Mesenchymal stem cell (in vitro differentiated cells and primary cell): ENCODE data around the gene DNAH9.

Source experiments
- DNase-seq: peaks from one replicate; pipeline ENCODE4 v3.0.0-alpha.2; 2013
- H2AFZ ChIP-seq: one replicate; pipeline ENCODE4 v1.6.1; 2013; ENCODE audit warnings: low read depth, mild to moderate bottlenecking, control low read depth, inconsistent platforms, low read length, moderate library complexity
- H2AK5ac ChIP-seq: 2 replicates; pipeline ENCODE4 v1.6.1; 2013; ENCODE audit warnings: low read length, moderate library complexity, mild to moderate bottlenecking, inconsistent platforms; ENCODE audit not compliant: severe bottlenecking
- H2BK120ac ChIP-seq: one replicate; pipeline ENCODE4 v1.6.1; 2013; ENCODE audit warnings: low read depth, mild to moderate bottlenecking, inconsistent platforms, low read length, moderate library complexity
- H2BK12ac ChIP-seq, 2 experiments: one replicate each; pipeline ENCODE4 v1.6.1; 2013; ENCODE audit warnings: inconsistent platforms in 2 of 2, low read length in 2 of 2, mild to moderate bottlenecking in 2 of 2, moderate library complexity in 2 of 2, control low read depth in 1 of 2
- H2BK15ac ChIP-seq: one replicate; pipeline ENCODE4 v1.6.1; 2013; ENCODE audit warnings: mild to moderate bottlenecking, low read depth, inconsistent platforms; ENCODE audit not compliant: poor library complexity, severe bottlenecking
- H2BK5ac ChIP-seq: 2 replicates; pipeline ENCODE4 v1.6.1; 2013; ENCODE audit warnings: low read depth, mild to moderate bottlenecking, low read length, control low read depth, inconsistent platforms; ENCODE audit not compliant: poor library complexity, severe bottlenecking
- H3K14ac ChIP-seq, 2 experiments: one replicate each; pipeline ENCODE4 v1.6.1; 2013; ENCODE audit warnings: inconsistent platforms in 2 of 2, low read length in 2 of 2, control low read depth in 1 of 2, mild to moderate bottlenecking in 1 of 2, moderate library complexity in 1 of 2
- H3K18ac ChIP-seq, 2 experiments: one replicate each; pipeline ENCODE4 v1.6.1; 2013; ENCODE audit warnings: inconsistent platforms in 2 of 2, low read length in 2 of 2, control low read depth in 1 of 2, low read depth in 1 of 2, mild to moderate bottlenecking in 1 of 2
- H3K23ac ChIP-seq, 2 experiments: one replicate each; pipeline ENCODE4 v1.6.1; 2013; ENCODE audit warnings: inconsistent platforms in 2 of 2, low read length in 2 of 2, mild to moderate bottlenecking in 2 of 2, moderate library complexity in 2 of 2, control low read depth in 1 of 2
- H3K27ac ChIP-seq: 2 replicates; pipeline ENCODE4 v1.5.1; 2013; ENCODE audit warnings: mild to moderate bottlenecking, moderate library complexity, low read length, control low read depth, inconsistent platforms; ENCODE audit not compliant: poor library complexity, severe bottlenecking
- H3K27me3 ChIP-seq, 2 experiments: 2 replicates each; pipeline versions ENCODE4 v1.6.1 to v1.7.0; 2013; ENCODE audit warnings: low read length in 2 of 2, mild to moderate bottlenecking in 2 of 2, moderate library complexity in 2 of 2, control low read depth in 1 of 2, inconsistent platforms in 1 of 2; ENCODE audit not compliant: control insufficient read depth in 1 of 2, insufficient read depth in 1 of 2
- H3K36me3 ChIP-seq, 2 experiments: 2 replicates each; pipeline versions ENCODE4 v1.6.1 to v1.7.0; 2013; ENCODE audit warnings: low read length in 2 of 2, control low read depth in 1 of 2, inconsistent platforms in 1 of 2, low read depth in 1 of 2, mild to moderate bottlenecking in 1 of 2; ENCODE audit not compliant: insufficient read depth in 2 of 2, control insufficient read depth in 1 of 2
- H3K4ac ChIP-seq, 2 experiments: one replicate each; pipeline ENCODE4 v1.6.1; 2013; ENCODE audit warnings: inconsistent platforms in 2 of 2, low read length in 2 of 2, mild to moderate bottlenecking in 2 of 2, moderate library complexity in 2 of 2, control low read depth in 1 of 2, low read depth in 1 of 2
- H3K4me1 ChIP-seq: 2 replicates; pipeline ENCODE4 v1.6.1; 2013; ENCODE audit warnings: low read depth, low read length, control low read depth; ENCODE audit not compliant: control insufficient read depth, insufficient read depth
- H3K4me2 ChIP-seq: 2 replicates; pipeline ENCODE4 v1.6.1; 2013; ENCODE audit warnings: low read length, mild to moderate bottlenecking, inconsistent platforms; ENCODE audit not compliant: poor library complexity, severe bottlenecking
- H3K4me3 ChIP-seq, 2 experiments: 2 replicates each; pipeline versions ENCODE4 v1.5.1 to v1.7.0; 2013; ENCODE audit warnings: low read length in 2 of 2, mild to moderate bottlenecking in 2 of 2, control low read depth in 1 of 2, low read depth in 1 of 2; ENCODE audit not compliant: insufficient read depth in 1 of 2
- H3K79me1 ChIP-seq: replicated peaks from 2 replicates; pipeline ENCODE4 v1.6.1; 2013; ENCODE audit warnings: mild to moderate bottlenecking, control low read depth, low read length, inconsistent platforms; ENCODE audit not compliant: poor library complexity, severe bottlenecking
- H3K9ac ChIP-seq: 2 replicates; pipeline ENCODE4 v1.7.0; 2013; ENCODE audit warnings: mild to moderate bottlenecking, low read length, moderate library complexity
- H3K9me3 ChIP-seq: 2 replicates; pipeline ENCODE4 v1.7.0; 2013; ENCODE audit warnings: mild to moderate bottlenecking, low read length; ENCODE audit not compliant: control insufficient read depth
- H4K8ac ChIP-seq: one replicate; pipeline ENCODE4 v1.6.1; 2013; ENCODE audit warnings: inconsistent platforms, mild to moderate bottlenecking, low read length, moderate library complexity
- H4K91ac ChIP-seq: one replicate; pipeline ENCODE4 v1.6.1; 2013; ENCODE audit warnings: mild to moderate bottlenecking, low read length, inconsistent platforms
- WGBS: methylation state at CpG from one replicate; pipeline ENCODE4 v1.1.7; 2013; ENCODE audit warnings: mixed read lengths; 5-methylcytosine and 5-hydroxymethylcytosine counted together

Gene DNAH9

GRCh38 chr17:11637796-11638195 is 39.5 kb downstream of the DNAH9 start:
- Histone ChIP-seq H3K23ac (no peak overlapping the region), H3K4ac (no peak overlapping the region)

DNA sequence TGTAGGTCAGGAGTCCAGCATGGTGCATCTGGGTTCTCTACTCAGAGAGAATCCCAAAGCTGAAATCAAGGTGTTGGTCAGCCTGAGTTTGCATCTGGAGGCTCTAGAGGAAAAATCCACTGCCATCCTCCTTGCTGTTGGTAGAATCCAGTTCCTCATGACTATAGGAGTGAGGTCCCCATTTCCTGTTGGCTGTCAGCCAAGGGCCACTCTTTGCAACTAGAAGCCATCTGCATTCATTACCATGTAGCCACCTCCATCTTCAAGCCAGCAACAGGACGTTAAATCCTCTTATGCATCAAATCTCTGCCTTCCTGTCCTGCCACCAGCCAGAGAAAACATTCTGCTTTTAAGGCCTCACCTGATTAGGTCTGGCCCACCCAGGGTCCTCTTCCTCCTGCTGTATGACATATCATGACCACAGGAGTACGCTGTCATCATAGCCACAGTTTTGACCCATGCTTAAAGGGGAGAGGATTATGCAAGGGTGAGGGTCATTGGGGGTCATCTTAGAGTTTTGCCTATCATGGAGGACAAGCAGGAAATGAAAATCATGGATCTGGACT is 40.5 kb downstream of the DNAH9 start:
- Histone ChIP-seq H3K4ac (no peak overlapping the region), H3K9me3 (no peaks in the 10 kb centered on the region), H3K18ac (no peak overlapping the region), H3K4me3 (no peak overlapping the region), H2BK15ac (no peak overlapping the region), H4K91ac (no peak overlapping the region), H3K4me1 (no peaks in the 10 kb centered on the region), H2AFZ (no peak overlapping the region), H3K23ac (no peak overlapping the region), H2AK5ac (no peak overlapping the region), H3K79me1 (no peaks in the 10 kb centered on the region), H3K9ac (no peak overlapping the region), H3K14ac (no peak overlapping the region), H3K27ac (no peak overlapping the region), H3K4me2 (no peak overlapping the region), H2BK120ac (no peak overlapping the region), H2BK5ac (no peak overlapping the region), H3K27me3 (peaks cover 0 to 21% of the 10 kb centered on the region in 2 experiments), H4K8ac (no peak overlapping the region), H2BK12ac (no peak overlapping the region), H3K36me3 (no peaks in the 10 kb centered on the region)
- no peak for DNase-seq
- 67% methylated on average over 2 of the region's 2 CpGs for WGBS

More at GRCh38 chr17:11637796-11638195, 39.5 kb downstream of the DNAH9 start:
- no peak overlapping the region for H3K4me2 ChIP-seq
- no peak overlapping the region for H3K27ac ChIP-seq
- WGBS, result 70% methylated on average over 6 of the region's 6 CpGs
- DNase-seq, result no peak
- H3K18ac ChIP-seq, result no peak overlapping the region
- no peak overlapping the region for H2AFZ ChIP-seq
- H4K91ac ChIP-seq, result no peak overlapping the region
- H2BK15ac ChIP-seq, result no peak overlapping the region
- H3K36me3 ChIP-seq, result no peaks in the 10 kb centered on the region
- no peak overlapping the region for H2BK5ac ChIP-seq
- no peaks in the 10 kb centered on the region for H3K4me1 ChIP-seq
- H3K9ac ChIP-seq, result no peak overlapping the region
- H3K4me3 ChIP-seq, result no peak overlapping the region
- H3K14ac ChIP-seq, result no peak overlapping the region
- H3K79me1 ChIP-seq, result no peaks in the 10 kb centered on the region
- no peak overlapping the region for H2BK12ac ChIP-seq
- peaks cover 0 to 21% of the 10 kb centered on the region in 2 experiments for H3K27me3 ChIP-seq
- H4K8ac ChIP-seq, result no peak overlapping the region
- H2AK5ac ChIP-seq, result no peak overlapping the region
- no peaks in the 10 kb centered on the region for H3K9me3 ChIP-seq
- no peak overlapping the region for H2BK120ac ChIP-seq

- Histone ChIP-seq H3K4me3 (no peak overlapping the region), H3K4me2 (no peak overlapping the region), H3K4me1 (no peaks in the 10 kb centered on the region), H4K8ac (no peak overlapping the region), H3K9me3 (no peaks in the 10 kb centered on the region), H2AFZ (no peak overlapping the region), H3K27ac (no peak overlapping the region), H2BK15ac (no peak overlapping the region), H2AK5ac (no peak overlapping the region), H4K91ac (no peak overlapping the region), H2BK120ac (no peak overlapping the region), H2BK5ac (no peak overlapping the region), H3K9ac (no peak overlapping the region), H3K27me3 (peaks cover 0 to 21% of the 10 kb centered on the region in 2 experiments), H3K79me1 (no peaks in the 10 kb centered on the region), H3K23ac (no peak overlapping the region), H2BK12ac (no peak overlapping the region), H3K36me3 (no peaks in the 10 kb centered on the region), H3K18ac (no peak overlapping the region), H3K4ac (no peak overlapping the region), H3K14ac (no peak overlapping the region)
- no peak for DNase-seq
- 87% methylated on average over 15 of the region's 18 CpGs for WGBS
These were observed 41.6 kb downstream of the DNAH9 start for GRCh38 chr17:11639736-11640462.

DNA sequence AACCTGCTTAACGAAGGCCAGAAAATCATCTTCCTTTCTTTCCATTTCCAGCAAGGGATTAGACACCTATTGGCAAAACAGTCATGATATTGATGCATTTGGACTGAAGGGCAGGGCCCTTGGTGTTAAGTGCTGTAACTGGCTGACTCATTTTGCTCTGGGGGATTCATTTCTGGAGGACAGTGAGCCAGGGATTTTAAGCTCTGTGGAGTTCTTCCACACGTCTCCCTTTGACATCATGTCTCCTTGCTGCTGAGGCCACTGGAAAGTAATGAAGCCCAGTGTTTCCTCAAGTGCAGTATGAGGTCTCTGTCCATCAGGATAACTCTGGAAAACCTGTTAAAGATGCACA is 42.2 kb downstream of the DNAH9 start:
- H2AFZ ChIP-seq, result no peak overlapping the region
- H4K8ac ChIP-seq, result no peak overlapping the region
- no peak overlapping the region for H3K4me2 ChIP-seq
- no peak overlapping the region for H2BK12ac ChIP-seq
- no peaks in the 10 kb centered on the region for H3K4me1 ChIP-seq
- no peak overlapping the region for H3K4me3 ChIP-seq
- no peak overlapping the region for H3K9ac ChIP-seq
- H3K23ac ChIP-seq, result no peak overlapping the region
- peaks cover 0 to 25% of the 10 kb centered on the region in 2 experiments for H3K27me3 ChIP-seq
- H4K91ac ChIP-seq, result no peak overlapping the region
- WGBS, result 65% methylated on average over 2 of the region's 2 CpGs
- no peak overlapping the region for H2AK5ac ChIP-seq
- no peaks in the 10 kb centered on the region for H3K79me1 ChIP-seq
- no peak overlapping the region for H3K4ac ChIP-seq
- H2BK5ac ChIP-seq, result no peak overlapping the region
- DNase-seq, result no peak
- no peaks in the 10 kb centered on the region for H3K9me3 ChIP-seq
- H2BK120ac ChIP-seq, result no peak overlapping the region
- no peak overlapping the region for H3K18ac ChIP-seq
- H3K36me3 ChIP-seq, result no peaks in the 10 kb centered on the region
- no peak overlapping the region for H2BK15ac ChIP-seq
- no peak overlapping the region for H3K27ac ChIP-seq
- H3K14ac ChIP-seq, result no peak overlapping the region
